Psoas muscle (tissue), 8 donors: ENCODE data around the gene ARMH3. TPM values are rescaled to one million over a fixed set of nuclear protein-coding genes. Genes with fewer than 3 reads are reported as not detected.

ENCODE experiments used
- ATAC-seq, 4 donors: fragments of 200-7000 bp; cut with Tn5 transposase; one replicate each; pipeline ENCODE4 v1.9.1; 2020; ENCODE audit warnings: moderate library complexity in 3 of 4, mild to moderate bottlenecking in 2 of 4
- DNase-seq, 2 donors: peaks; one replicate each; pipeline ENCODE4 v3.0.0-alpha.2; 2020
- H3K27ac ChIP-seq: fragments of 200-600 bp; one replicate; pipeline ENCODE4 v1.8.0; 2022
- H3K27me3 ChIP-seq, 3 donors: fragments of 200-600 bp in 1 of 3; one replicate each; pipeline versions ENCODE4 v1.6.1 to v1.8.0; 2013 to 2022; ENCODE audit warnings: low read length in 2 of 3, mild to moderate bottlenecking in 2 of 3, moderate library complexity in 1 of 3; ENCODE audit not compliant: insufficient read depth in 3 of 3
- H3K36me3 ChIP-seq, 2 donors: fragments of 200-600 bp in 1 of 2; one replicate each; pipeline versions ENCODE4 v1.6.1 to v1.8.0; 2013 to 2022; ENCODE audit warnings: low read depth in 1 of 2, mild to moderate bottlenecking in 1 of 2, moderate library complexity in 1 of 2; ENCODE audit not compliant: insufficient read depth in 1 of 2
- H3K4me1 ChIP-seq: fragments of 200-600 bp; one replicate; pipeline ENCODE4 v1.8.0; 2022
- H3K4me3 ChIP-seq: fragments of 200-600 bp; one replicate; pipeline ENCODE4 v1.8.0; 2022; ENCODE audit warnings: mild to moderate bottlenecking
- H3K9me3 ChIP-seq: fragments of 200-600 bp; one replicate; pipeline ENCODE4 v1.8.0; 2022
- CTCF ChIP-seq: fragments of 200-600 bp; IDR thresholded peaks from one replicate; pipeline ENCODE4 v1.8.0; 2022; ENCODE audit warnings: antibody characterized with exemption
- WGBS, 3 donors: extraction: QIAGEN DNeasy Blood & Tissue Kit; methylation state at CpG; one replicate each; pipeline versions ENCODE4 v1.1.6 to v1.1.7; 2013; 5-methylcytosine and 5-hydroxymethylcytosine counted together
- intact Hi-C, 2 donors: fragments of 100-400 bp; cut with DNase I; formaldehyde crosslinking; loops; one replicate each; pipeline versions ENCODE4 v1.11.0 to v1.14.2; 2022
- polyA plus RNA-seq, 3 donors: library from polyadenylated mRNA; stranded (reverse); fragments of 200-250 nt; gene quantifications; one replicate each; pipeline ENCODE4 v1.2.3, GENCODE V29; 2013
- total RNA-seq, 4 donors: library from RNA; stranded (reverse); fragmentation: NEBNext Ultra II Directional in 2 of 4; extraction: Animal tissue kit (Norgen Biotek cat#: 25700) in 2 of 4; gene quantifications; one replicate each; pipeline versions ENCODE4 v1.2.1 to v1.2.4, GENCODE V29; 2021 to 2023
- donor health status: healthy with polysubstance abuse.
- donor health status: DM: no; HTN: no; CAD: no; lungs with moderate emphysema.
- donor health status: Bipolar disorder and iron deficiency.
- donor health status: healthy.
- donor health status: DM: yes; HTN: yes; CAD: no.
- donor health status: DM: no; HTN: no; CAD: no.
- donor health status: DM: no; HTN: no; CAD: no.
- donor health status: DM: yes; HTN: yes; CAD: no.

The ARMH3 gene
- total and polyA plus RNA-seq, 7 donors: 14.1 to 38.7 (median 22.9) TPM

GRCh38 chr10:101848894-101849351, 207.1 kb downstream of the ARMH3 start:
- DNase-seq (no peak), ATAC-seq (peak in 2 of 4 donors; percentile 22 to 24)
- TF ChIP-seq CTCF: no peak
- 47 to 51% (median 49%) methylated on average over 3 of the region's 3 CpGs for WGBS, 3 donors
- H3K27ac ChIP-seq: no peak overlapping the region
- no peak overlapping the region for H3K4me3 ChIP-seq
- H3K36me3 ChIP-seq: peaks cover 0 to 52% of the 10 kb centered on the region in 2 donors
- no peaks in the 10 kb centered on the region for H3K4me1 ChIP-seq
- H3K9me3 ChIP-seq: no peaks in the 10 kb centered on the region
- intact Hi-C loops: no loop called here
- H3K27me3 ChIP-seq: no peaks in the 10 kb centered on the region

GRCh38 chr10:101848408-101848807, 207.6 kb downstream of the ARMH3 start:
- H3K27ac ChIP-seq: no peak overlapping the region
- TF ChIP-seq CTCF: no peak
- intact Hi-C loops: no loop called here
- no peak overlapping the region for H3K4me3 ChIP-seq
- WGBS, 3 donors: 61 to 68% (median 65%) methylated on average over 4 of the region's 4 CpGs
- H3K36me3 ChIP-seq: peaks cover 0 to 52% of the 10 kb centered on the region in 2 donors
- DNase-seq: no peak
- no peaks in the 10 kb centered on the region for H3K9me3 ChIP-seq
- H3K4me1 ChIP-seq: no peaks in the 10 kb centered on the region
- no peaks in the 10 kb centered on the region for H3K27me3 ChIP-seq
- no peak for ATAC-seq

DNA sequence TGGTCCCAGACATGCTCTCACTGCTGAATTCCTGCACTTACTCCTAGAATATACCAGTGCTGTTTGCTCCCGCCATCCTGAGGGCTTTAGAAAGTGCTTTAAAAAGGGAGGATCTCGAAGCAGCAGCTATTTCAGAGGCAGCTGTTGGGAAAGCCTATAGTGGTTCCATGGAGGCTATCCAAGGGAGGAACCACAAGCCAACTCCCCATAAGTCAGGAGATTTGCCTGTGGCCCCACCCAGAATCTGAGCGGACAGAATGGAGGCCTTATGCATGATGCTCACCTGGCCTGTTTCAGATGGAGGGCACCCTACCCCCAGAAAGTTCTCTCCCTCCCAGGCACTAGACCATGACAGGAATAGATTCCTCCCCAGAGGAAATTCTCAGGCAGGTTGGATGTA, 210.1 kb downstream of the ARMH3 start:
- 76 to 92% (median 83%) methylated on average over 3 of the region's 3 CpGs for WGBS, 3 donors
- DNase-seq (no peak), ATAC-seq (no peak)
- Histone ChIP-seq H3K36me3 (peaks cover 0 to 44% of the 10 kb centered on the region in 2 donors), H3K27me3 (no peaks in the 10 kb centered on the region), H3K4me3 (no peak overlapping the region), H3K27ac (no peak overlapping the region), H3K4me1 (peaks cover 4% of the 10 kb centered on the region), H3K9me3 (no peaks in the 10 kb centered on the region)
- intact Hi-C loops: no loop called here
- no peak for TF ChIP-seq CTCF

GRCh38 chr10:101843032-101844021, 212.6 kb downstream of the ARMH3 start, which contains the start of gene KCNIP2:
Gene KCNIP2 (minus strand): TSS chr10:101843800. CDS start chr10:101843568, 232 bp downstream.
- Histone ChIP-seq H3K36me3 (peaks cover 0 to 30% of the 10 kb centered on the region in 2 donors), H3K9me3 (no peaks in the 10 kb centered on the region), H3K4me3 (no peak within 1 kb of the TSS), H3K27ac (no peak within 1 kb of the TSS), H3K4me1 (peaks cover 24% of the 10 kb centered on the region), H3K27me3 (no peaks in the 10 kb centered on the region)
- no peak for ATAC-seq
- DNase-seq: no peak
- peak; percentile 30 for TF ChIP-seq CTCF
- WGBS, 3 donors: 34 to 48% (median 42%) methylated on average over 31 to 60 of the region's 60 CpGs
- intact Hi-C loops: loop anchor here (2.0 to 5.0 kb wide), 3 partner anchors 169 to 229 kb away; no protein-coding TSS in a partner anchor
